MV-4-11 (cell line): ENCODE measurements around the gene FOXJ1.
"Not testable (repeated sequence)": the region's sequence is repeated elsewhere in the genome, so short reads cannot be mapped to it uniquely, and the experiment has no call there.

Experiments used
- DNase-seq: peaks from one replicate; lab custom pipeline; 2025; lab: John Stamatoyannopoulos, UW

FOXJ1 gene

GRCh38 chr17:76141212-76142038 lies at the start of gene FOXJ1:
FOXJ1 (minus strand) TSS chr17:76141245; CDS start chr17:76140395, 850 bp downstream.
- peak; percentile 90 for DNase-seq

- no peak for DNase-seq
Measured at GRCh38 chr17:76189741-76190140, 48.7 kb upstream of the FOXJ1 start.

- DNase-seq = no peak
Measured at GRCh38 chr17:76189247-76189646, 48.2 kb upstream of the FOXJ1 start.

- DNase-seq = peak; percentile 21
Measured at GRCh38 chr17:76188213-76189016, 47.4 kb upstream of the FOXJ1 start.

- DNase-seq = not testable (repeated sequence)
Measured at GRCh38 chr17:76186774-76187173, 45.7 kb upstream of the FOXJ1 start.

GRCh38 chr17:76184290-76184689 lies 43.2 kb upstream of the FOXJ1 start:
- no peak for DNase-seq

- peak; percentile 94 for DNase-seq
Measured at GRCh38 chr17:76182016-76182764, 41.1 kb upstream of the FOXJ1 start.

- DNase-seq = peak; percentile 70
Measured at GRCh38 chr17:76179496-76180467, 38.7 kb upstream of the FOXJ1 start.

GRCh38 chr17:76178124-76178523 lies 37.1 kb upstream of the FOXJ1 start:
- no peak for DNase-seq

GRCh38 chr17:76176701-76177574 lies 35.9 kb upstream of the FOXJ1 start:
- DNase-seq = no peak

GRCh38 chr17:76174037-76174436 lies 33.0 kb upstream of the FOXJ1 start:
- no peak for DNase-seq

GRCh38 chr17:76173474-76173873 lies 32.4 kb upstream of the FOXJ1 start:
- no peak for DNase-seq

GRCh38 chr17:76171706-76172105 lies 30.7 kb upstream of the FOXJ1 start:
- no peak for DNase-seq

GRCh38 chr17:76170114-76170513 lies 29.1 kb upstream of the FOXJ1 start:
- DNase-seq = no peak

GRCh38 chr17:76166906-76167305 lies 25.9 kb upstream of the FOXJ1 start:
- DNase-seq = no peak

GRCh38 chr17:76166168-76166567 lies 25.1 kb upstream of the FOXJ1 start:
- DNase-seq = no peak

GRCh38 chr17:76164331-76164730 lies 23.3 kb upstream of the FOXJ1 start:
- DNase-seq = no peak

GRCh38 chr17:76163919-76164318 lies 22.9 kb upstream of the FOXJ1 start:
- no peak for DNase-seq

- no peak for DNase-seq
Measured at GRCh38 chr17:76161619-76162266, 20.7 kb upstream of the FOXJ1 start.
